GM21526 (cell line): ENCODE data around the gene RAET1E.
"Not testable (repeated sequence)": the region's sequence is repeated elsewhere in the genome, so short reads cannot be mapped to it uniquely, and the experiment has no call there.

ENCODE experiments used
- ATAC-seq: cut with Tn5 transposase; IDR thresholded peaks from one replicate; pipeline ENCODE4 v1.9.1; 2021; ENCODE audit warnings: moderate library complexity; ENCODE audit not compliant: unreplicated experiment, low FRiP score

RAET1E gene

GRCh38 chr6:149863698-149864577 lies 34.0 kb downstream of the RAET1E start, which contains the start of gene LRP11:
Gene LRP11, minus strand, starts transcription at chr6:149864359. Its CDS starts 339 bp downstream, at chr6:149864020.
- peak; percentile 86 for ATAC-seq

DNA sequence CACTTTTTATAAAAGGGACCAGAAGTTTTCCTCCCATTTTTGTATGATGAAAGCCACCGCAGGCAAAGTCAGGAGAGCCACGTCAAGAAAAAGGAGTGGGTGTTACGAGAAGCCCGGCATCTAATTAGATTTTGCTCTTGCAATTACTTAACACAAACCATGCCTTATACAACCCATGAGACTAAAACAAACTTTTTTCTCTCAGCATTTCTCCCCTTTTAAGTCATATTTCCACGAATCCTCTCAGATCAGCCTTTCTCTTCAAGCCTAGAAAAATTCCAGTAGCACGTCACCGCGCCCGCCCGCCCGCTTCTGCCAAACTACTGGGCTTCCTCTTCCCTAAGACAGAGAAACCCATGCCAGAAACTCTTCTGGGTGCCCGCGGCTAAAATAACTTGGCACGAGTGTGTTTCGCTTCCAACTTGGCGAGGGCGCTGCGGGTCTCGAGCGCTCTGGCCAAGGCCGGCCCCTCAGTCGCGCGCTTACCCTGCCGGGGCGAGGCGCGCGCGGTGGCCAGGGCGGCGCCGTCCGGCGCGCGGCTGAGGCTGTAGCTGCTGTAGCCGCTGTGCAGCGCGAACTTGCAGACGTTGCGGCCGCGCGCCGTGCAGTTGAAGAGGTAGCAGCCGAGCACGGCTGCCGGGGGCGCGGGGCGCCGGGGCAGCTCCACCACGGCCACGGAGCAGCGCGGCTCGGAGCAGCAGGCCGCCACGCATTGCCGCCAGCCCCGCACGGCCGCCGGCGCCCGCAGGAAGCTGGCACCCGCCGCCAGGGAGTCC lies 34.8 kb downstream of the RAET1E start:
- ATAC-seq: peak; percentile 30

GRCh38 chr6:149862424-149862738 lies 35.5 kb downstream of the RAET1E start:
- ATAC-seq: not testable (repeated sequence)

DNA sequence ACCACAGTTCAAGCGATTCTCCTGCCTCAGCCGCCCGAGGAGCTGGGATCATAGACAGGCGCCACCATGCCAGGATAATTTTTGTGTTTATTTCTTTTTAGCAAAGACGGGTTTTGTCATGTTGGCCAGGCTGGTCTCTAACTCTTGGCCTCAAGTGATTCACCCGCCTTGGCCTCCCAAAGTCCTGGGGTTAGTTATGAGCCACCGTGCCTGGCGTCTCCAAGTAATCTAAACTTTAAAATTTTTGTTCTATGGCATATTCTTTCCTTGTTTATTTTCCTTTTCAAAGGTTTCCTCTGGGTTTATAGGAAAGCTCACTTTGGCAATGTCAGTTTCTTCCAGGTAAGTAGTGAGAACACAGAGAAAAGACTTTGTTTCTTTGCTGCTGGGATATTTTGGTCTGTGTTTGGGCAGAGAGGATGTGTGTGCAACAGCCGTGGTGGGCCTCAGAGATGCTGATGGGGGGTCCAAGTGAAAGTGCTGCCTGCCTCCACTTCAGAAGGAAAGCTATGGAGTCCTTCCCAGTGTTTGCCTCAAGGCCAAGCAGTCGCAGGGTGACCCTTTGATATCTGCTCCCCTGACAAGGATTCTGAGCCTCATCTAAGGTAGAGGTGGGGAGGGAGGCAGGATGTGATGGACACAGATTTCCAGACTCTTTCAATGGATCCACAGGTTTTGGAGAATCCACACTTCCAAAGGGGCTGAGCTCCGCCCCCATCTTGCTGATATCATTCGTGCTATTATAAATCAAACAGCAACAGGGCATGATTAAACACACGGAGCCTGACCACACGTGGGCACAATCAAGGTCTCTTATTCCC lies 36.1 kb downstream of the RAET1E start:
- ATAC-seq: no peak

GRCh38 chr6:149860834-149861602 lies 36.9 kb downstream of the RAET1E start:
- ATAC-seq: no peak

DNA sequence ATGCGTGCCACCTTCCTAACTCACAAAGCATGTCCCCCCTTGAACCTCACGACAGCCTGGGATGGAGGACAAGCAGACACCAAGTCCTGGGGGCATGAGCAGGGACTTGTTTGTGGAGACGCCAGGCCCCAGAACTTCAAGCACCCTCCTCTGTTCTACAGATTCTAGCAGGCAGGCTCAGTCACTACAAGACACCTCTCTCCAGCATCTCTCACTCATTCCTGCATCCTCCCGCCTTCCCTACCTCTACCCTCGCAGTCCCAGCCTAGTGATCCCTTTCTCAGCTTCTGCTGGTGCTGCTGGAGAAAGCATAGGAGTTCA lies 37.4 kb downstream of the RAET1E start:
- no peak for ATAC-seq

- ATAC-seq: no peak
These were observed 38.0 kb downstream of the RAET1E start for GRCh38 chr6:149859938-149860337.

- ATAC-seq: no peak
These were observed 38.5 kb downstream of the RAET1E start for GRCh38 chr6:149859368-149859767.

- ATAC-seq: no peak
These were observed 40.4 kb downstream of the RAET1E start for GRCh38 chr6:149857541-149857940.

GRCh38 chr6:149856256-149856994 lies 41.5 kb downstream of the RAET1E start:
- ATAC-seq: no peak

DNA sequence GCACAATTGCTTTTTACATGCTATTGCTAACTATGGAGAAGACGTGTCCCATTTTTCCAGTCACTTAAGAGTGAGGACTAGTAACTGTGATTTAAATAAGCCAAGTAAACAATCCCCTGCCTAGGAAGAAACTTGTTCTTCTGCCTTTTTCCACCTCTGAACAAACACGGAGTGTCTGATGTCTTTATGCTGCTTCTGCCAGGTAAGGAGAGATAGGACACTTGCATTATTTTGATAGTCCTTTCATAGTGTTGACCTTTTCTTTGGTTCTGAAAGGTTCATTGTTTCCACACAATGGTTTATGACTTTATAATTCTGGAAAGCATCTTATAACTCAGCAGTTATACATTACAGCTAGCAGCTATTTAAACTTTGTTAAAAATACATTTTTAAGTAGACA lies 42.2 kb downstream of the RAET1E start:
- no peak for ATAC-seq

DNA sequence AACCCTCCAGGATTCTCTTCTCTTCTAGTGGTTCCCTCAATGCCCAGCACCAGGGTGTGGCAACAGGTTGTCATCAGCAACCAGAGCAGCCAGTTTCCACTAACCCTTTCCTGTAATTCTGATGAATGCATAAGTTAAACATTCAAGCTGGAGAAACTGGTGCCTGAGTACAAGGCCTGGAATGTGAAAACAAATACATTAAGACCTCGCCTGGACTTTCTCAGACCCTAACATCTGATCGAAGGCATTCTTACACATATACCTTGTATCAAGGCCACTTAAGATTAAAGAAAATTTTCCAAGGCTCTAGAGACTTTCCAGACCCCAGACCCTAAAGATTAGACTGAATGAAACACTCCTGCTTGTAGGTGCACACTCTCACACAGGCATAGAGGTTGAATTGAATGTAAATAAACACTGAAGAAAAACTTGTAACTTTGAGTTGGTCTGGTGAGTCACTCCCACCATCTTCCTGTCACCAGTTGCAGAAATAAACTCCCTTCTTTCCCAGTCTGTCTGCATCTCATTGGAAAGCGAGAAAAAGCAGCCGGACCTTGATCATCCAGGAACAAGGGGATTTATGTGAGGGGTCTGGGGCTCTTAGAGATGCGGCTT lies 42.8 kb downstream of the RAET1E start:
- ATAC-seq: no peak

- no peak for ATAC-seq
These were observed 43.4 kb downstream of the RAET1E start for GRCh38 chr6:149854532-149854931.

GRCh38 chr6:149854017-149854416 lies 43.9 kb downstream of the RAET1E start:
- not testable (repeated sequence) for ATAC-seq

DNA sequence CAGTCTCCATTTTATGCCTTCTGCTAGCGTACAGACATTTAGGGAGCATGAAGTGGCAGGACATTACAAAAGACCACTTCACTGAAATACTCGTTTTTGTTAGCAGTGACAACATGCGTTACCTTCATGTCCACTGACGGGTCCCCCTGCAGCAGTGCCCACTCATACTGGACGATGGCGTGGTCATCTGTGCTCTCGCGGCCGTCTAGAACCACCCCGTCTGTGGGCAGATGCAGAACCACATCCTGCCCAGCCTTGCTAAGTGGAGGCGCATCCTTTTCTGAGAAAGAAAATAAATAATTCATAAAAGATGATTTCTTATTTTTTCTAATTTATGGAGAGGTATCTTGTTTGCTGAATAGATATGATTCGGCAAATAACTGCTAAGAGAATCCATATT lies 45.0 kb downstream of the RAET1E start:
- no peak for ATAC-seq

GRCh38 chr6:149852180-149852579 lies 45.7 kb downstream of the RAET1E start:
- no peak for ATAC-seq

DNA sequence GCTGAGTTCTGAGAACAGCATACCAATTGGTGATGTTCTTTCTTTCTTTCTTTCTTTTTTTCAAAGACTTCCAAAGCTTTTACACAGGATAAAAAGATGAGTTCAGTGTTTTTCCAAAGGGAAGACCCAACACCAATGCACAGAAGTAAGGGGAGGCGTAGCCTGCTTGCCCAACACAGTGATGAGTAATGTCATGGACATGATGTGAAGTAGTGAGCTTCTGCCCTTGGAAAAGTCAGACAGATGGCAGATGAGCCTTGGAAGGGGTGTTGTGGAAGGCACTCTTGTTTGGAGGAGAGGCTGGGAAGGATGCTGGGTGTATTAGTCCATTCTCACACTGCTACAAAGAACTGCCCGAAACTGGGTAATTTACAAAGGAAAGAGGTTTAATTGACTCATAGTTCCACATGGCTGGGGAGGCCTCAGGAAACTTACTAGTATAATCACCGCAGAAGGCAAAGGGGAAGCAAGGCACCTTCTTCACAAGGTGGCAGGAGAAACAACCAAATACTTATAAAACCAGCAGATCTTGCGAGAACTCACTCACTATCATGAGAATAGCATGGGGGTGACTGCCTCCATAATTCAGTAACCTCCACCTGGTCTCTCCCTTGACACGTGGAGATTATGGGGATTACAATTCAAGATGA lies 46.3 kb downstream of the RAET1E start:
- no peak for ATAC-seq

DNA sequence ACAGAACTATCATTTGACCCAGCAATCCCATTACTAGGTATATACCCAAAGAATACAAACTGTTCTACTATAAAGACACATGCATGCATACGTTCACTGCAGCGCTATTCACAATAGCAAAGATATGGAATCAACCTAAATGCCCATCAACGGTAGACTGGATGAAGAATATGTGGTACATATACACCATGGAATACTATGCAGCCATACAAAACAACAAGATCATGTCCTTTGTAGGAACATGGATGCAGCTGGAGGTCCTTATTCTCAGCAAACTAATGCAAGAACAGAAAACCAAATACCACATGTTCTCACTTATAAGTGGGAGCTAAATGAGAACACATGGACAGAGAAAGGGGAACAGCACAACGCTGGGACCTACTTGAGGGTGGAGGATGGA lies 49.6 kb downstream of the RAET1E start:
- not testable (repeated sequence) for ATAC-seq
